IPS DF 4.7 (cell line): ENCODE data around the gene OVOL2.

Experiments
- DNase-seq: peaks from one replicate; pipeline ENCODE4 v3.0.0-alpha.2; 2013; ENCODE audit warnings: low spot score; ENCODE audit errors: extremely low read depth

Gene OVOL2

GRCh38 chr20:18016772-18017171 lies 40.9 kb downstream of the OVOL2 start:
- no peak for DNase-seq

- no peak for DNase-seq
Measured at GRCh38 chr20:18014411-18014810, 43.3 kb downstream of the OVOL2 start.

GRCh38 chr20:18012901-18013300 lies 44.8 kb downstream of the OVOL2 start:
- no peak for DNase-seq

- DNase-seq = no peak
Measured at GRCh38 chr20:18011951-18012645, 45.6 kb downstream of the OVOL2 start.

- DNase-seq = no peak
Measured at GRCh38 chr20:18011482-18011881, 46.2 kb downstream of the OVOL2 start.

- DNase-seq = no peak
Measured at GRCh38 chr20:18009116-18009515, 48.6 kb downstream of the OVOL2 start.

- DNase-seq = no peak
Measured at GRCh38 chr20:18007534-18008292, 50.0 kb downstream of the OVOL2 start.

- DNase-seq = no peak
Measured at GRCh38 chr20:18006684-18007083, 51.0 kb downstream of the OVOL2 start.

- DNase-seq = no peak
Measured at GRCh38 chr20:18005990-18006364, 51.7 kb downstream of the OVOL2 start.

- no peak for DNase-seq
Measured at GRCh38 chr20:18005170-18005989, 52.3 kb downstream of the OVOL2 start.

- DNase-seq = no peak
Measured at GRCh38 chr20:18004384-18005031, 53.2 kb downstream of the OVOL2 start.

GRCh38 chr20:18003897-18004296 lies 53.8 kb downstream of the OVOL2 start:
- DNase-seq = no peak

GRCh38 chr20:18001131-18001921 lies 56.4 kb downstream of the OVOL2 start:
- no peak for DNase-seq

GRCh38 chr20:17999566-17999965 lies 58.1 kb downstream of the OVOL2 start:
- no peak for DNase-seq

GRCh38 chr20:17998446-17998845 lies 59.3 kb downstream of the OVOL2 start:
- DNase-seq = no peak

- DNase-seq = no peak
Measured at GRCh38 chr20:17995967-17996819, 61.5 kb downstream of the OVOL2 start.

GRCh38 chr20:17993546-17993945 lies 64.2 kb downstream of the OVOL2 start:
- DNase-seq = no peak

- DNase-seq = no peak
Measured at GRCh38 chr20:17992847-17993513, 64.7 kb downstream of the OVOL2 start.

GRCh38 chr20:17992224-17992637 lies 65.5 kb downstream of the OVOL2 start:
- no peak for DNase-seq
